Skin epidermis (tissue), 12 donors: Measurements from ENCODE around the gene GGACT.
"Not testable (repeated sequence)": the region's sequence is repeated elsewhere in the genome, so short reads cannot be mapped to it uniquely, and the experiment has no call there.

Experiments used
- H3K27ac ChIP-seq, 21 experiments: fragments of 200-600 bp; sonication (generic) in 11 of 21; one replicate each; pipeline ENCODE4 v1.5.0; 2020; ENCODE audit warnings: mild to moderate bottlenecking in 3 of 21, inconsistent platforms in 2 of 21, moderate library complexity in 2 of 21
- H3K4me3 ChIP-seq, 7 experiments: fragments of 200-600 bp; sonication (generic) in 2 of 7; one replicate each; pipeline ENCODE4 v1.5.0; 2020; ENCODE audit warnings: inconsistent platforms in 2 of 7, mild to moderate bottlenecking in 2 of 7, moderate library complexity in 1 of 7

GGACT gene

GRCh38 chr13:100588331-100589177 is at the start of gene GGACT:
GGACT (minus strand) TSS chr13:100588789; CDS start chr13:100532591, 56,198 bp downstream.
- Histone ChIP-seq H3K27ac (peak within 1 kb of the TSS; percentile 63 to 96 (median 86)), H3K4me3 (peak within 1 kb of the TSS; percentile 65 to 81 (median 67))

DNA sequence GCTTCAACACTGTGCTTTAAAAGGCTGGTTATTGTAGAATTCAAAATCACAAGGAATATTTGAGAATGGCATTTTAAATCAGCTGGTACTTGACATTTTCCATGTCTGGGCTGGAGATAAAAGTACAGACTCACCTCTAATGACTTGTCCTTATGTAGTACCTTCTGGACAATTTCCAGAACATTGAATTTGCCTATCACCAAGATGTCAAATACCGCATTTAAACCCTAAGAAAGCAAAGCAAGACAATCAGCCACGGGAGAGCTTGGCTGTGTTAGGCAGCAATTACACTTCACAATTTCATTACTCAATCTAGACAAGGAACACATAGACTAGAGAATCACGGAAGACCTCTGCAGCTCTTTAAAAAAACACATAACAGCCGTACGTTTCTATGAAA is 49.2 kb upstream of the GGACT start:
- H3K4me3 ChIP-seq: no peak overlapping the region
- H3K27ac ChIP-seq: no peak overlapping the region

DNA sequence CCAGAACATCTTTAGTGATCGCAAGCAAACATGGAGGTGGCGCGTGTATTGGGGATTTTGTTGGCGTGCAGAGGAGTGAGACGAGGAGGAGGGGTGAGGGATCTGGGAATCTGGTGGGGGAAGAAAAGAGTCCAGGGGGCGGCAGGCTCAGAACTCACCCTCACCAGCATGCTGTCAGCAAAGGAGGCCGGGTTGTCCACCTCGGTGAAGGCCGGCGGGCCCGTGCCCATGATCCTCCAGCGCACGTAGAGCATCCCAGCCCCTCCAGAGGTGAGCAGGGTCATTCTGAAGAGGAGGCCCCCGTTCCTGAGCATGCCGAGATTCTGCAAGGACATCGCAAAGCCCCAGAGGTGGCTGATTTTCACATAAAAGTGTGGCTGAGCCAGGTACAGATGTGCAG is 48.8 kb upstream of the GGACT start:
- Histone ChIP-seq H3K27ac (no peak overlapping the region), H3K4me3 (no peak overlapping the region)

DNA sequence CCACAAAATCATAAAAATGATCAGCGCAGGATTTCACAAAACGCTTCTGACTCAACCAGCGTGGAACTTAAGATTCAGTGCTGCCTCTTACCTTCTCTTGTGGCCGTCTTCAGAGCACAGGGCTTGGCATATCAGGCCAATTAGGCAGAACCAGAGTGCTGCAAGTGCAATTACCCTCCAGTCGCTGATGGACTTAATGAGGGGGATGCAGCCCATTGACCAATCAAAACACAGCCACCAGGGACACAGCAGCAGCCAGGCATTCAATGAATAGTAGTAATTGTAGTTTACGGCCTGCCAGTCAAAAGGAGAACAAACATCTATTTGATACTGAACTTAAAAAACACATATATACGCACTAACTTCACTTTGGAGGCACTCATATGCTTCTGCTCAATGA is 47.9 kb upstream of the GGACT start:
- H3K4me3 ChIP-seq: no peak overlapping the region
- no peak overlapping the region for H3K27ac ChIP-seq

- Histone ChIP-seq H3K4me3 (no peak overlapping the region), H3K27ac (no peak overlapping the region)
Observed at GRCh38 chr13:100636004-100636403, 47.4 kb upstream of the GGACT start.

- Histone ChIP-seq H3K4me3 (no peak overlapping the region), H3K27ac (no peak overlapping the region)
Observed at GRCh38 chr13:100634696-100635095, 46.1 kb upstream of the GGACT start.

DNA sequence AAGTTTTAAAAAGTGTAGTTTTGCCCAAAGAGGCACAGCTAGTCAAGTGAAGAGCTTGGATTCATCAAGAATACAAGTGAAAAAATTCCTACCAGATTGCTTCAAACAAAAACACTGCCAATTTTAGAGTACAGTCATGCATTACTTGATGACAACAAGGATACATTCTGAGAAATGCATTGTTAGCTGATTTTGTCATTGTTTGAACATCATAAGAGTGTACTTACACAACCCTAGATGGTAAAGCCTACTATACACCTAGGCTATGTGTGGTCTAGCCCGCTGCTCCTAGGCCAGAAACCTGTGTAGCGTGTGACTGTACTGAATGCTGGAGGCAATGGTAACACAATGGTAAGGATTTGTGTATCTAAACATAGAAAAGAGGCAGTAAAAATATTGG is 44.9 kb upstream of the GGACT start:
- Histone ChIP-seq H3K4me3 (no peak overlapping the region), H3K27ac (peak overlapping the region in 1 of 21 experiments; percentile 14)

DNA sequence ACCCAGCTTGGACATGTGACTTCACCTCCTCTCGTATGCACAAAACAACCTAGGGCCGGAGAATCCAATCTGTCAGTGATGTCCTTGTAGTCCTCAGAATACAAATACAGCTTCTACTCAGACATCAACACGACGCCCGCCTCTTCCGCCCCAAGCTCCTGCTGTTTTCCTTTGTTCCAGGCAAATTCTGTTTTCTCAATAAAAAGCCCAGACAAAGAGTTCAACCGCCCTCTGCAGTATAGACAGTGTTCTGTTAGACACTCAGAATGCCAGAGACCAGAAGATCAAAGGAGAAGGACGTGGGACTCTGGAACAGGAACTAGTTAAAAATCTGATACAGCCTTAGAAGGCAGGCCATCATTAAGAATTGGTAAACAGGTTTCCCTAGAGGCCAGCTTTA is 42.0 kb upstream of the GGACT start:
- no peak overlapping the region for H3K27ac ChIP-seq
- no peak overlapping the region for H3K4me3 ChIP-seq

DNA sequence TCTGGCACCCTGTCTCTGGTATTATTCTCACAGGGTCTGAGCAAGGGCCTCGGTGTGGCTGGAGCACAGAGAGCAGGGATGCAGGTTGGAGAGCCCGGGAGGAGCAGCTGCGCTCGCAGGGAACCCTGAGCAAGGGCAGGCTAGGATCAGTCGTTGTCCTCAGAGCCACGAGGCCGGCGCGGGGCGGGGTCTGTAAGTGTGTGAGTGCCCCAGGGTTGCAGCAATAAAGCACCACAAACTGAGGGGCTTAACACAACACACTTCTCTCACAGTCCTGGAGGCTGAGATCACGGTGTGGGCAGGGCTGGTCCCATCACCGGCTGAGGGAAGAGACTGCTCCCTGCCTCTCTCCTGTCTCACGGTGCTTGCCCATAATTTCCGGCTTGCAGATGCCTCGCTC is 38.5 kb upstream of the GGACT start:
- H3K27ac ChIP-seq: no peak overlapping the region
- no peak overlapping the region for H3K4me3 ChIP-seq

GRCh38 chr13:100625447-100625846 is 36.9 kb upstream of the GGACT start:
- Histone ChIP-seq H3K4me3 (no peak overlapping the region), H3K27ac (no peak overlapping the region)

- no peak overlapping the region for H3K4me3 ChIP-seq
- no peak overlapping the region for H3K27ac ChIP-seq
Observed at GRCh38 chr13:100620792-100621191, 32.2 kb upstream of the GGACT start.

GRCh38 chr13:100619940-100620339 is 31.4 kb upstream of the GGACT start:
- Histone ChIP-seq H3K4me3 (no peak overlapping the region), H3K27ac (no peak overlapping the region)

DNA sequence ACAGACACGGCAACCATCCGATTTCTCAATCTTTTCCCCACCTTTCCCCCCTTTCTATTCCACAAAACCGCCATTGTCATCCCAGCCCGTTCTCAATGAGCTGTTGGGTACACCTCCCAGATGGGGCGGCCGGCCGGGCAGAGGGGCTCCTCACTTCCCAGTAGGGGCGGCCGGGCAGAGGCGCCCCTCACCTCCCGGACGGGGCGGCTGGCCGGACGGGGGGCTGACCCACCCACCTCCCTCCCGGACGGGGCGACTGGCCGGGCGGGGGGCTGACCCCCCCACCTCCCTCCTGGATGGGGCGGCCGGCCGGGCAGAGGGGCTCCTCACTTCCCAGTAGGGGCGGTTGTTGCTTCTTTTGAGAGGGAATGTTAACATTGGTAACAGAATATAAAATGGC is 30.3 kb upstream of the GGACT start:
- not testable (repeated sequence) for H3K4me3 ChIP-seq, H3K27ac ChIP-seq

DNA sequence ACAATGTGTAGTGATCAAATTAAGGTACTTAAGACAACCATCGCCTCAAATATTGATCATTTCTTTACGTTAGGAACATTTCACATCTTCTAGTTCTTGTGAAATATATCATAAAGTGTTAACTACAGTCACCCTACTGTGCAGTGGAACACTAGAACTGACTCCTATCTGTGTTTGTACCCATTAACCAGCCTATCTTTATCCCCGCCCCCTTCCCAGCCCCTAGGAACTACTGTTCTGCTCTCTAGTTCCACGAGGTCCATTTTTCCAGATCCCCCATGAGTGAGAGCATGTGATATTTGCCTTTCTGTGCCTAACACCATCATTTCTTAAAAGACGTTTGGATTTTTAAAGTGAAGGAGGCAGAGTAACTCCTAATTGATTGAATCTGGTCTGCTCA is 24.4 kb upstream of the GGACT start:
- Histone ChIP-seq H3K4me3 (no peak overlapping the region), H3K27ac (no peak overlapping the region)

DNA sequence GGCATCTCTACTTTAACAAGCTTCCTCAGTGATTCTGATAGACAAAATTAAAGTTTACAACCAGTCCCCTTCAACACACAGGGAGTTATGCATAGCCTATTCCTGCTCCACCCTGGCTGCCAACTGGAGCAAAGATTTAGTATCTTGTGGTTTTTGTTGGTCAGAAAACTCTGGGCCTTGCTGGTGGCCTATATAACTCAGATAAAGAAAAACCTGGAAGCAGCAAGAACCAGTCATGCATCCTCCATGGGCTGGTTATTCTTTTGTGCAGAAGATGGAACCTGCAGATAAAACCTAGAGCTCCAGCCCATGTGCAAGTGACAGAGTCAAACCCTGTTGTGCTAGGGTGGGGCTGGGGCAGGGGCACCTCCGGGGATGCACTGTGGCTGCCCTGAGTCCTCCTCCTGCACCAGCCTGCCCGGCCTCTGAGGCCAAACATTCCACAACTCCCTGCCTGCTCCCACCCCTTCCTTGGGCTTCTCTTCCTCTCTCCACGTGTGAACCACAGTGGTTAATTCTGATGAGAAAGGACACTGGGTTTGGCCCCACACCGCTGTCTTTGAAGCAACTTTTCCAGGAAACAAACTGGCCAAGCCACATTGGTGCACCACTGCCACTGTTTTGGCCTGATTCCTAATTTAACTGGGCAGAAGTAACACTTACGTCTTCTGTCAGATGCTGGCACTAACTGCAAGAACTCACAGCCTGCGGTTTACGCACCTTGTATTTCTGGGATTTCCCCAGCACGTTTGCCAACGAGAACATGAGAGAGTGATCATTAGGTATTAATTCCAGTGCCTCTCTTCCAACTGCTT is 23.3 kb upstream of the GGACT start:
- Histone ChIP-seq H3K27ac (no peak overlapping the region), H3K4me3 (no peak overlapping the region)

- Histone ChIP-seq H3K4me3 (no peak overlapping the region), H3K27ac (no peak overlapping the region)
Observed at GRCh38 chr13:100610391-100611347, 22.1 kb upstream of the GGACT start.

DNA sequence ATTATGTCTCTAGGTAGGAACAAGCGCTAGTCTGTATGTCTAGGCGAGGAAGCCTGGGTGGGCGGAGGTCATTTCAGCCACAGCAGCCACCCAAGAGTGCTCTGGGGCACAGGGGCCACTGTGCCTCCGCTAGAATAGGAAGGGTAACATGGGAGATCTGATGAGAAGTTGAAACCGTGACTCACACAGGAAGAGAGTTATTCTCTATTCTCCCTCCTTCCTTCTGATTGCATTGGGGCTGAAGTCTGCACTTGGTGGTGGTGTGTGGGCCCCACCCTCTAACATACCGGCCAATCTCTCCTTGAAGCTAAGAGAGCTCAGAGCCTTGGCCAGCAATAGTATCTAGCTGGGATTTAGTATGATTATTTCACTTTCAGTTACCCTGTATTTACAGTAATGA is 20.3 kb upstream of the GGACT start:
- Histone ChIP-seq H3K27ac (no peak overlapping the region), H3K4me3 (no peak overlapping the region)

- Histone ChIP-seq H3K4me3 (no peak overlapping the region), H3K27ac (no peak overlapping the region)
Observed at GRCh38 chr13:100608489-100608888, 19.9 kb upstream of the GGACT start.

GRCh38 chr13:100604918-100605710 is 16.5 kb upstream of the GGACT start:
- Histone ChIP-seq H3K27ac (no peak overlapping the region), H3K4me3 (no peak overlapping the region)
